GM21526 (cell line): Measurements from ENCODE around the gene ARPC4.
"Not testable (repeated sequence)": the region's sequence is repeated elsewhere in the genome, so short reads cannot be mapped to it uniquely, and the experiment has no call there.

Experiments used
- ATAC-seq: cut with Tn5 transposase; IDR thresholded peaks from one replicate; pipeline ENCODE4 v1.9.1; 2021; ENCODE audit warnings: moderate library complexity; ENCODE audit not compliant: unreplicated experiment, low FRiP score

Gene ARPC4

DNA sequence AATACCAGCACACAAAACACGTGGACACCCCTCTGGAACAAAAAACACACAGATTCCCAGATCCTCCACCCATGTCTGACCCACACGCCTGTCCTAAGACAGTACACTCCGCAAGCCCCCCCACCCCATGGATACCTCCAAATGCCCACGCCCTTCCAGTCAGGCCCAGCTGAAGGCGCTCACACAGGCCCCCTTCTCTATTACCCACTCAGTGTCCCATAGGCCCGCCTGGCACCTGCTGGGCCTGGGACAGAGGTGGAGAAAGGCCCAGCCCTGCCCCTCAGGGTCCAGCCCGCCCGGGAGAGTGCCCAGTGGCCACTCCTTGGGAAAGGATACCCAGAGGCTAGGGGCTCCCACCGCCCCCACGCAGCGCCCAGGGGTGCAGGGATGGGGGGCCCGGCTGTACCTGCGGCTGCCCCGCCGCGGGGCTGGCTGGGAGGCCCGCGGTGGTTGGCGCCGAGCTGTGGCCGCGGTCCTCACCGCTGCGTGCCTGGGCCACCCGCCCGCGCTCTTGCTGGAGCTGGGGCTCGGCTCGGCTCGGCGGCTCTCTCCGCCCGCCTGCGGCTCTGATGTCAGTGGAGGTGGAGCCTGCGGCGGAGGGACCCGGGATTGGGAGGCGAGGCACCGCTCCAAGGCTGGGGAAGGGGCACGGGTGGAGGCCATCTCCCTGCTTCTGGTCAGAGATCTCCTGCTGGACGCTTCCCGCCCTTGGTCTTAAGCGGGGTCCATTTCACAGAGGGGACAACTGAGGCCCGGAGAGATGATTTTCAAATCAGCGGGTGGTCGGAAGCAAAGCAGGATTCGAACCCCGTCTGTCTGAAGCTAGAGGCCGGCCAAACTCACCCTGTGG, 23.2 kb upstream of the ARPC4 start, which contains the start of gene CAMK1:
Gene CAMK1, minus strand, starts transcription at position 522 of the 850 bp plus-strand sequence. CDS start 2,198 bp downstream, outside the sequence.
- ATAC-seq = no peak

DNA sequence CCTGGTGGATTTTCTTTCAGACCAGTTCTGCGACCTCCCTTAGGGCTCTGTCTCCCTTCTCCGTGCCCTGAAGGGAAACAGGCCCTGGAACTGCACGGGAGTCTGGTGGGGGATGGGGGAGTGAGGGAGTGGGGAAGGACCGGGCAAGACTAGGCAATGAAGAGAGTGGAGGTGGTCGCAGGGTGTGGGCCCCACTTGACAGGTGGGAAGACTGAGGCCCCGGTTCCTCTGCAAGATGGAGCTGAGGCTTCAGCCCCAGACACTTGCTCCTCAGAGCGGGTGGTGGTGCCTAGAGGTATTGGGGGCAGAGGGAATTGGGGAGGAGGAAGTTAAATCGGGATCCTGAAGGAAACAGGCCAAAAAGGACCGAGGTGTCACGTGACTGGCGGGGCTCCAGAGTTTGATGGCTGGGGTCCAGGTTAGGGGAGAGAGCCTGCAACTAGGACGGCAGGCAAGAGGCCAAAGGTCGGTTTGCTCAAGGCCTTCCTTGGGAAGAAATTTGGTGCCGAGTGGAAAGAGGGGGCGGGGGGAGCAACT, 22.5 kb upstream of the ARPC4 start:
- ATAC-seq = no peak

- not testable (repeated sequence) for ATAC-seq
Observed at GRCh38 chr3:9771007-9771406, 21.9 kb upstream of the ARPC4 start.

DNA sequence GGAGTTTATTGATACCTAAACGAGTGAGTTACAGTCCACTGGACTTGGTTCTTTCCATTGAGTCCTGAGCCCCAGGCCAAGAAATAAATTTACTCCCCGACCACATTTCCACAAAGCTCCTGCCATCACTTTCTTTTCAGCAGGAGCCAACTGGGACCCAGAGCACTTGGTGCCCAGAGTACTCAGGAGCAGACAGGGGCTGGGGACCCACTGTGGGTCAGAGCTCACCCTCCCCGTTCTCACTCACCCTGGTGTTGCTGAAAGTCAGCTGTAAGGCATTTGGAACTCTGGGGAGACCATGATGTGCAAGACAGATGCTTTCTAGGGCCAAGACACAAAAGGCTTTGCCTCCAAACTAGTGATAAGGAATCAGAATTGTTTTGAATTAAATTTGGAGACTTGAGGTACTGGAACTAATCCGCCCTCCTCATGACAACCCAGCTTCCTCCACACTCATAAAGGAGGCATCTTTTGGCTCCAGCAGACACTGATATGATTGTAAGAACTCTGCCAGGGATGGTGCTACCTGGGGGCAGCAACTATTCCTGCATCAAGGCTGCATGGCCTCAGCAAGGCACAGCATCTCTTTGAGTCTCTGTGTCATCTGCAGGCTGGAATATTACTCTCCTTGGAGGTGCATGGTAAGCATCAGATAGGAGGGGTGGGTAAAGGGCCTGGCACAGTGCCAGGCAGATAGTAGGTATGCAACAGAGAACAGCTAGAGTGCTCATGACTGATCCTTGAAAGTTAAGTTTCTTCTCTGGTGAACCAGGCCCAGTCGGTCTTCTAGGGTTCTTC, 15.8 kb upstream of the ARPC4 start:
- ATAC-seq = no peak

- no peak for ATAC-seq
Observed at GRCh38 chr3:9777694-9778021, 15.2 kb upstream of the ARPC4 start.

GRCh38 chr3:9778143-9779074, 14.5 kb upstream of the ARPC4 start:
- ATAC-seq = no peak

DNA sequence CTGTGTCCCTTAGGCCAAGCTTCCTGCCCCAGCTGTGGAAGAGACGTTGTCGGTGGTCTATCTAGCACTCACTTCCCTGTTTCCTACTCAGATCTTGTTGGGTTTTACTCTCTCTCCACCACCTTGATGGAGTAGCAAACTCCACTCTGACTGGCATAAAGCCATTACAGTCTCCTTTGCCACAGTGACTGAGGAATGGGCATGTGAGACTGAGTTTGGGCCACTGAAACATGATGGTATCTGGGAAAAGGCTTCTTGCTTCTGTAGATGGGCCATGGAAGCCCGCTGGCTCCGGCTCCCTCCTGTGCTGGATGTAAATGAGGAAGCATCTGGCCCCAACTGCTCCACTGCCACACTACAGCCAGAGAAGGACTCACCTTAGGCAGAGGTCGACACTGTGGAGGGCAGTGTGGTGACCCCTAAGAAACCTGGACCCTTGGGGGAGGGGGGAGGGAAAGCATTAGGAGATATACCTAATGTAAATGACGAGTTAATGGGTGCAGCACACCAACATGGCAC, 13.7 kb upstream of the ARPC4 start:
- ATAC-seq = no peak

GRCh38 chr3:9779721-9780457, 13.0 kb upstream of the ARPC4 start:
- ATAC-seq = peak; percentile 39

GRCh38 chr3:9780458-9780812, 12.4 kb upstream of the ARPC4 start:
- no peak for ATAC-seq

GRCh38 chr3:9780910-9781309, 12.0 kb upstream of the ARPC4 start:
- ATAC-seq = no peak

GRCh38 chr3:9781551-9781950, 11.3 kb upstream of the ARPC4 start:
- no peak for ATAC-seq

DNA sequence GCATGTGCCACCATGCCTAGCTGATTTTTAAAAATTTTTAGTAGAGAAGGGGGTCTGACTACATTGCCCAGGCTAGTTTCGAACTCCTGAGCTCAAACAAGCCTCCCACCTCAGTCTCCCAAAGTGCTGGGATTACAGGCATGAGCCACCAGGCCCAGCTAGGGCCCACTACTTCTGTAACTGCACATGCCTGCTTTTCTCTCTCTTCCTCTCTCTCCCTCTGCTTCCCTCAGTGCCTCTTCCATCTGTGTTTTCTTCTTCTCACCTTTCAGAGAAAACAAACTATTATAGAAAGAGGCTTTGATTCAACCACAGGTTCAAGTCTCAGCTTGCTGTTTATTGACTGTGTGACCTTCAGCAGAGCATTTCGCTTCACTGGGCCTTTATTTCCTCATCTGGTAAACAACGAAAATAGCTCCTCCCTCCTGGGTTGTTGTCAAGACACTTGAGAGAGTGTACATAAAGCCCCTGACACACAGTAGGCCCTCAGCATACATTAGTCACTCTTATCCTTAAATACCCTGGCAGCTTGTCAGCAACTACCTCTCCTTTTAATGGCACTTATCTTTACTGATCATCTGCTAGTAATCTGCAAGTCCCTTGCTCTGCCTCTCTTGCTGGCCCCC, 10.8 kb upstream of the ARPC4 start:
- ATAC-seq = no peak

- no peak for ATAC-seq
Observed at GRCh38 chr3:9782770-9783169, 10.1 kb upstream of the ARPC4 start.

DNA sequence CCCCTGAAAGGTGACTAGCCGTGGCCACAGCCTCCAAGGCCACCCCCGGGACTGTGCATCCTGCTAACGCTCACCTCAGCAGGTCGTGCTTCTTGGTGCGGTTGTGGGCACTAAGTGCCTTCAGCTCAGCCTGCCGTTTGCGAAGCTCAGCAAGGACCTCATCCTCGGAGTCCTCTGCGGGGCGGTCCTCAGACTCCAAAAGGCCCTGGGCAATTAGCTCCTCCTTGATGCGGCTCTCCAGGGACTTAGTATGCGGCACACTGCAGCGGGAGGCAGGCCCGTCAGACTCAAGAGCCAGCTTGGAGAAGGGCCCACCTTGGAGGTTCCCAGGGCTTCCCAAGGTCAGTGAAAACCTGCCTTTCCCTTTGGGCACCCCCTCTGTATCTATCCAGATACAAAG, 8.9 kb upstream of the ARPC4 start:
- no peak for ATAC-seq

DNA sequence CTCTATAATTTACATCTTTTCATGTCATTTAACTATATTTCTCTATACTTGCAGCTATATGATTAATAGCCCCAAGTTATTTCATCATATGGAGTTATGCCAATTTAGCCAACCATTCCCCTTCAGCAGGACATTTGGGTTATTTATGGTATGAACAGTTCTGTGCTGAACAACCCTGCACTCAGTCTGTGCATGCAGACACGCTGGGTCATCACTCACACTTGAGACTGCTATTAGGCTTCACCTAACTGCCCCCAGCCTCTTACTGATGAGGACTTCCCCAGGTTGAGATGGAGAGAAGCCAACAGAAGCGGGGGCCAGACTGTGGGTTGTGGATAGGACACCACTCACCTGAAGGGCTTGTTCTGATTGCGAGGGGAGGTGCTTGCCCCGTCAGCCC, 7.9 kb upstream of the ARPC4 start:
- no peak for ATAC-seq

GRCh38 chr3:9785602-9786001, 7.3 kb upstream of the ARPC4 start:
- ATAC-seq = no peak

- ATAC-seq = no peak
Observed at GRCh38 chr3:9786209-9786739, 6.6 kb upstream of the ARPC4 start.

DNA sequence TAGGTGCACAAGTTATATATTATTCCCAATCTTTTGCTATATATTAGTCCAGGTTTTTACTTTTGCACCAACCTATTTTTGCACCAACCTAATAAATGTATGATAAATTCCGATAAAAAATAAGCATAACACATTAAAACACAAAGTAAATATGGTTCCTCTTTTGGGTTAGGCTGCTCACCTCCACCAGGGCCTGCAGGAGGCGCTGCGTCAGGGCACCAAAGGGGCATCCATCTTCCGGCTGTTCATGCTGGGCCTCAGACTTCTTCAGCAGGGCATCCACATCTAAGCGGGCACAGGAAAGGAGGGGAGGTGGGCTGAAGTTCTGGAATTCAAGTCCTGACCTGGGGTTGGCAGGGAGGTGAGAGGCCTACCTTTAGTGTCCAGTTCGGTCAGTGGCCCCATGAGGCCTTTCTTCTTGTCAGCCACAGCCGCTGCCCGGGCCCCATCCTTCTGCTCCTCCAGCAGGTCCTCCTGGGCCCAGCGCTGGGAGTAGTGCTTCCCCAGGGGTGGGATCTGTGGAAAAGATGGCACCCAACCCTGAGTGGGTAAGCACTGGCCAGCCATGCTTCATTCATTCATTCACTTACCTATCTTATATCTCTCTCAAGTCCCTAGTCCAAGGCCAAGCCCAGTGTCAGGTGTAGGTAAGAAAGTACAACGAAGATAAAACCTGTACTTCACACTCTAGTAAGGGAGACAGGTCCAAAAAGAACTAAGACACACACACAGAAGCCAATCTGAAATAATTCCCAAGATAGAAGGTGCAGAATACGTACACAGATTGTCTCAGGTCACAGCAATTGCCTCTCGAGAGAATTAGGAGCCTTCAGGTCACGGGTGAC, 5.8 kb upstream of the ARPC4 start:
- no peak for ATAC-seq
